HEK293 (cell line): ENCODE results near the gene SRSF6.
A peak's percentile ranks its signal among the peaks of the same experiment; 100 is the strongest.

Source experiments
- CTCF ChIA-PET: fragments of 350-600 bp; formaldehyde crosslinking; extraction: SDS; loops from one replicate; lab custom pipeline; 2021; ENCODE audit warnings: antibody characterized with exemption; lab: Yijun Ruan, JAX
- POLR2A ChIA-PET: fragments of 300-600 bp; formaldehyde crosslinking; extraction: SDS; loops from one replicate; lab custom pipeline; 2020; ENCODE audit warnings: antibody characterized with exemption, inconsistent platforms; lab: Yijun Ruan, JAX
- H3K27ac ChIP-seq: fragments of 200-500 bp; sonication (Bioruptor generic); 2 replicates; pipeline ENCODE4 v1.5.1; 2014; ENCODE audit warnings: low read depth, low read length, control low read depth, inconsistent platforms; ENCODE audit errors: extremely low read depth
- H3K36me3 ChIP-seq, 2 experiments: fragments of 200-500 bp in 1 of 2; sonication (Bioruptor generic) in 1 of 2; 1 replicate in 1 of 2; 2 replicates in 1 of 2; pipeline ENCODE4 v1.5.1; 2014 to 2017; ENCODE audit warnings: inconsistent platforms in 2 of 2, low read length in 2 of 2; ENCODE audit not compliant: control insufficient read depth in 2 of 2, insufficient read depth in 1 of 2
- H3K4me1 ChIP-seq: fragments of 200-500 bp; sonication (Bioruptor generic); 2 replicates; pipeline ENCODE4 v1.5.1; 2014; ENCODE audit warnings: mild to moderate bottlenecking, low read length, inconsistent platforms; ENCODE audit not compliant: control insufficient read depth, insufficient read depth
- H3K4me3 ChIP-seq: 2 replicates; pipeline ENCODE4 v1.5.1; 2011; ENCODE audit warnings: low read depth, mild to moderate bottlenecking, control low read depth, low read length, moderate library complexity
- H3K9me3 ChIP-seq: fragments of 200-500 bp; sonication (Bioruptor generic); 2 replicates; pipeline ENCODE4 v1.5.1; 2014; ENCODE audit warnings: low read depth, low read length, inconsistent platforms; ENCODE audit not compliant: control insufficient read depth, insufficient read depth
- SCRT2 ChIP-seq: fragments of 450-650 bp; formaldehyde crosslinking; IDR thresholded peaks from 2 replicates; pipeline ENCODE4 v1.5.1; 2016; ENCODE audit warnings: missing biosample characterization, missing genetic modification characterization
- SETDB1 ChIP-seq: IDR thresholded peaks from one replicate; pipeline ENCODE4 v1.6.1; 2017; ENCODE audit warnings: mild to moderate bottlenecking, low read length, moderate library complexity, mixed read lengths; ENCODE audit not compliant: insufficient read length
- TRIM28 ChIP-seq: IDR thresholded peaks from 2 replicates; pipeline ENCODE4 v1.6.1; 2011; ENCODE audit warnings: low read length, control low read depth, borderline replicate concordance
- YY1 ChIP-seq: fragments of 450-650 bp; formaldehyde crosslinking; IDR thresholded peaks from 2 replicates; pipeline ENCODE4 v1.5.1; 2018; ENCODE audit warnings: missing biosample characterization, missing genetic modification characterization
- ZFP37 ChIP-seq: fragments of 450-650 bp; formaldehyde crosslinking; IDR thresholded peaks from 2 replicates; pipeline ENCODE4 v1.5.1; 2016; ENCODE audit warnings: missing biosample characterization, missing genetic modification characterization
- ZFP69B ChIP-seq: fragments of 450-650 bp; formaldehyde crosslinking; IDR thresholded peaks from 2 replicates; pipeline ENCODE4 v1.5.1; 2016; ENCODE audit warnings: missing biosample characterization, missing genetic modification characterization
- ZIC2 ChIP-seq: fragments of 450-650 bp; formaldehyde crosslinking; IDR thresholded peaks from 2 replicates; pipeline ENCODE4 v1.5.1; 2016; ENCODE audit warnings: missing biosample characterization, missing genetic modification characterization
- ZNF140 ChIP-seq: fragments of 450-650 bp; formaldehyde crosslinking; IDR thresholded peaks from 2 replicates; pipeline ENCODE4 v1.5.1; 2016; ENCODE audit warnings: missing biosample characterization, missing genetic modification characterization
- ZNF169 ChIP-seq: fragments of 450-650 bp; formaldehyde crosslinking; IDR thresholded peaks from 2 replicates; pipeline ENCODE4 v1.5.1; 2016; ENCODE audit warnings: missing biosample characterization, missing genetic modification characterization
- ZNF19 ChIP-seq: fragments of 450-650 bp; formaldehyde crosslinking; IDR thresholded peaks from 2 replicates; pipeline ENCODE4; 2016; ENCODE audit warnings: missing biosample characterization, missing genetic modification characterization, low read depth
- ZNF391 ChIP-seq: fragments of 450-650 bp; formaldehyde crosslinking; IDR thresholded peaks from 2 replicates; pipeline ENCODE4 v1.5.1; 2016; ENCODE audit warnings: low read depth, missing biosample characterization, missing genetic modification characterization, borderline replicate concordance
- ZNF394 ChIP-seq: fragments of 450-650 bp; formaldehyde crosslinking; IDR thresholded peaks from 2 replicates; pipeline ENCODE4 v1.5.1; 2016; ENCODE audit warnings: missing biosample characterization, missing genetic modification characterization, mild to moderate bottlenecking, moderate library complexity, borderline replicate concordance
- ZNF501 ChIP-seq: fragments of 450-650 bp; formaldehyde crosslinking; IDR thresholded peaks from 2 replicates; pipeline ENCODE4 v1.5.1; 2016; ENCODE audit warnings: missing biosample characterization, missing genetic modification characterization
- ZNF571 ChIP-seq: fragments of 450-650 bp; formaldehyde crosslinking; IDR thresholded peaks from 2 replicates; pipeline ENCODE4 v1.5.0; 2017; ENCODE audit warnings: missing biosample characterization, missing genetic modification characterization
- ZNF585B ChIP-seq: fragments of 450-650 bp; formaldehyde crosslinking; IDR thresholded peaks from 2 replicates; pipeline ENCODE4 v1.5.1; 2016; ENCODE audit warnings: missing biosample characterization, missing genetic modification characterization
- ZNF624 ChIP-seq: fragments of 450-650 bp; formaldehyde crosslinking; IDR thresholded peaks from 2 replicates; pipeline ENCODE4 v1.5.1; 2017; ENCODE audit warnings: missing biosample characterization, missing genetic modification characterization
- ZNF654 ChIP-seq: fragments of 450-650 bp; formaldehyde crosslinking; IDR thresholded peaks from 2 replicates; pipeline ENCODE4 v1.5.1; 2016; ENCODE audit warnings: low read depth, missing biosample characterization, missing genetic modification characterization
- ZNF658 ChIP-seq: fragments of 450-650 bp; formaldehyde crosslinking; IDR thresholded peaks from 2 replicates; pipeline ENCODE4; 2016; ENCODE audit warnings: missing biosample characterization, missing genetic modification characterization
- TF ChIP-seq, protein P1 (sequence below): fragments of 450-650 bp; formaldehyde crosslinking; IDR thresholded peaks from 2 replicates; pipeline ENCODE4 v1.5.1; 2016; ENCODE audit warnings: missing biosample characterization, missing genetic modification characterization, borderline replicate concordance
- TF ChIP-seq, protein P2 (sequence below): fragments of 450-650 bp; formaldehyde crosslinking; IDR thresholded peaks from 2 replicates; pipeline ENCODE4 v1.5.1; 2017; ENCODE audit warnings: missing biosample characterization, missing genetic modification characterization
- TF ChIP-seq, protein P3 (sequence below): fragments of 450-650 bp; formaldehyde crosslinking; IDR thresholded peaks from 2 replicates; pipeline ENCODE4 v1.5.1; 2017; ENCODE audit warnings: missing biosample characterization, missing genetic modification characterization
- TF ChIP-seq, protein P4 (sequence below): fragments of 450-650 bp; formaldehyde crosslinking; IDR thresholded peaks from 2 replicates; pipeline ENCODE4 v1.5.1; 2016; ENCODE audit warnings: missing biosample characterization, missing genetic modification characterization
- TF ChIP-seq, protein P5 (sequence below): fragments of 450-650 bp; formaldehyde crosslinking; IDR thresholded peaks from 2 replicates; pipeline ENCODE4 v1.5.1; 2016; ENCODE audit warnings: missing biosample characterization, missing genetic modification characterization

SRSF6 gene

DNA sequence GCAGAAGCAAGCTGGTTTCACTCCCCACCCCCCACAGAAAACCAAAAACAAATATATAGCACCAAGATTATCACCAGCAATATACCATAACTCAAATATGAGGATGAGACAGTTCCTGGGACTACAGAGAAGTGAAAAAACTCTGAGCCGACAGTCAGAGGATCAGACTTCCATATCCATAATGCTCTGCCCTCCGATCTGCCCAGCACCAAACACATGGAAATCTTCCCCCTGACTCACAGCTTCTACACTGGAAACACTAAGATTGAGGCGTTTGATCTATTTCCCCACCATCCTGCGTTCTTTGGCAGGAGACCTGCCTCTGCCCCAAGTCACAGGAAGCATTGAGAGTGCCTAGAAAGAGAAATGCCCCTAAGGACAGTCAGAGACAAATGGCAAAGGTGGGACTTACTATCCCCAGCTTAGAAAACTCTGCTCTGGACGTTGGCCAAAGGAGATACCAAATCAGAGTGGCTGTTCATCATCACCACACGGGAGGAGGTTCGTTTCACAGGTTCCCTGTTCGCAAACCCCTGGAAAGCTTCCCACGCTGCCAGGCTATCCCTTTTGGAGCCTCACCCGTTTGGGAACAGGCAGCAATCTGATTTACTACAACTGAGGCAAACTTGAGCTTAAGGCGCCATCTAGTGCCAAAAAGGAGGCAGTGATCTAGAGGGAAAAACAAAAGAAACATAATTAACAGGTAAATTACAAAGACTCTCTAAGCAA, 48.7 kb upstream of the SRSF6 start (continued):
- TF ChIP-seq, protein P1, sequence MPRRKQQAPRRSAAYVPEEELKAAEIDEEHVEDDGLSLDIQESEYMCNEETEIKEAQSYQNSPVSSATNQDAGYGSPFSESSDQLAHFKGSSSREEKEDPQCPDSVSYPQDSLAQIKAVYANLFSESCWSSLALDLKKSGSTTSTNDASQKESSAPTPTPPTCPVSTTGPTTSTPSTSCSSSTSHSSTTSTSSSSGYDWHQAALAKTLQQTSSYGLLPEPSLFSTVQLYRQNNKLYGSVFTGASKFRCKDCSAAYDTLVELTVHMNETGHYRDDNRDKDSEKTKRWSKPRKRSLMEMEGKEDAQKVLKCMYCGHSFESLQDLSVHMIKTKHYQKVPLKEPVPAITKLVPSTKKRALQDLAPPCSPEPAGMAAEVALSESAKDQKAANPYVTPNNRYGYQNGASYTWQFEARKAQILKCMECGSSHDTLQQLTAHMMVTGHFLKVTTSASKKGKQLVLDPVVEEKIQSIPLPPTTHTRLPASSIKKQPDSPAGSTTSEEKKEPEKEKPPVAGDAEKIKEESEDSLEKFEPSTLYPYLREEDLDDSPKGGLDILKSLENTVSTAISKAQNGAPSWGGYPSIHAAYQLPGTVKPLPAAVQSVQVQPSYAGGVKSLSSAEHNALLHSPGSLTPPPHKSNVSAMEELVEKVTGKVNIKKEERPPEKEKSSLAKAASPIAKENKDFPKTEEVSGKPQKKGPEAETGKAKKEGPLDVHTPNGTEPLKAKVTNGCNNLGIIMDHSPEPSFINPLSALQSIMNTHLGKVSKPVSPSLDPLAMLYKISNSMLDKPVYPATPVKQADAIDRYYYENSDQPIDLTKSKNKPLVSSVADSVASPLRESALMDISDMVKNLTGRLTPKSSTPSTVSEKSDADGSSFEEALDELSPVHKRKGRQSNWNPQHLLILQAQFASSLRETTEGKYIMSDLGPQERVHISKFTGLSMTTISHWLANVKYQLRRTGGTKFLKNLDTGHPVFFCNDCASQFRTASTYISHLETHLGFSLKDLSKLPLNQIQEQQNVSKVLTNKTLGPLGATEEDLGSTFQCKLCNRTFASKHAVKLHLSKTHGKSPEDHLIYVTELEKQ (tag by site-specific recombination) = no peak
- peak; percentile 81; the same call in 1 of the 2 replicates for TF ChIP-seq TRIM28
- no peak for TF ChIP-seq ZNF169 (tag by site-specific recombination)
- TF ChIP-seq ZNF585B = no peak

DNA sequence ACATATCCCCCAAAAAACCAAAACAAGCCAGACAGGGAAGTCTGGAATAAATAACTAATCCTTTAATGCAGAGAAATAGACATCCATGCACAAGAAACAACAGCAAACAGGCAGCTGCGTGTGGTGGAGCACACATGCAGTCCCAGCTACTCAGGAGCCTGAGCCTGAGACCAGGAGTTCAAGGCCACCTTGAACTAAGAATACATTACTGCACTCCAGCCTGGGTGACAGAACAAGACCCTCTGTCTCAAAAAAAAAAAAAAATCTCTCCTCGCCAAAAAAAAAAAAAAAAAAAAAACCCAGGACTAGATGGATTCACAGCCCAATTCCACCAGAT, 48.2 kb upstream of the SRSF6 start:
- ChIA-PET POLR2A (no interaction called here), CTCF (interaction anchor here (0.6 to 2.2 kb wide), 17 partner anchors 10 to 1711 kb away, joined by 3 to 12 read pairs (median 4); no protein-coding TSS in a partner anchor)
- no peak overlapping the region for H3K4me3 ChIP-seq
- no peaks in the 10 kb centered on the region; the same call in none of the 2 replicates for H3K9me3 ChIP-seq
- H3K27ac ChIP-seq = no peak overlapping the region
- no peak for TF ChIP-seq ZIC2
- no peak for TF ChIP-seq ZNF571 (tag by site-specific recombination)
- peak; percentile 73 for TF ChIP-seq SETDB1
- no peak for TF ChIP-seq ZNF501
- no peaks in the 10 kb centered on the region for H3K4me1 ChIP-seq
- H3K36me3 ChIP-seq = no peaks in the 10 kb centered on the region

DNA sequence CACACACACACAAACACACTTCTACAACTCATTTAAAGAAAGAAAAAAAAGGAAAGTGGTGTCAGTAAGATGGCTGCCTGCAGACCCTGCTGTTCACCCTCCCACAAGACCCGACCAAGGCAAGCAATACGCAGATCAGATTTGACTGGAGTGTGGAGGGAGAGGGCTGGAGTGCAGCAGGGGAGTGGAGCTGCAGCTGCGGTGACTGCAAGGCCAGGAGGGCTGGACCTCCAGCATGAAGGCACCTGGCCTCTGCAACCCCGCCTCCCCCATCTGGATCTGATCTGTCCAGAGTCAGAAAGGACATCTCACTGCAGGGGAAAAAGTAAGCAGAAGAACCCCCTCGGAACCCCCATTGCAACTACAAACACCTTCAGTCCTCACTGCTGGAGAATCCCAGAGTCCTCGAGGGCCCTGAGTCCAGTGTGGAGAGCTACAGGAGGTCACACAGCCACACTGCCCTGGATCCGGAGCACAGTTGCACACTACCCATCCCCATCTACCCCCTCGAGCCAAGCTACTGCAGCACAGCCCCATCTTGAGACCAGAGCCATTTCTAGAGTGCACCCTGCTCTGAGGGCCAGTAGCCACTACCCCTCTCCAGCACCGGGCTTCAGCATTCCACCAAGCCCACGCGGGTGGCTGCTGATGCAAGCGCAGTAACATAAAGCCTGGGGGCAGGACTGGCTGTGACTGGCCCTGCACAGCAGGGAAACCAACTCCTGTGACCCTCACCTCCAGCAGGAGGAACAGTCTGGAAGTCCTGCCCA, 41.9 kb upstream of the SRSF6 start:
- H3K9me3 ChIP-seq = no peaks in the 10 kb centered on the region
- H3K36me3 ChIP-seq = no peaks in the 10 kb centered on the region
- ChIA-PET CTCF (no interaction called here), POLR2A (no interaction called here)
- H3K27ac ChIP-seq = no peak overlapping the region
- no peaks in the 10 kb centered on the region for H3K4me1 ChIP-seq
- no peak for TF ChIP-seq ZNF658
- TF ChIP-seq, protein P2, sequence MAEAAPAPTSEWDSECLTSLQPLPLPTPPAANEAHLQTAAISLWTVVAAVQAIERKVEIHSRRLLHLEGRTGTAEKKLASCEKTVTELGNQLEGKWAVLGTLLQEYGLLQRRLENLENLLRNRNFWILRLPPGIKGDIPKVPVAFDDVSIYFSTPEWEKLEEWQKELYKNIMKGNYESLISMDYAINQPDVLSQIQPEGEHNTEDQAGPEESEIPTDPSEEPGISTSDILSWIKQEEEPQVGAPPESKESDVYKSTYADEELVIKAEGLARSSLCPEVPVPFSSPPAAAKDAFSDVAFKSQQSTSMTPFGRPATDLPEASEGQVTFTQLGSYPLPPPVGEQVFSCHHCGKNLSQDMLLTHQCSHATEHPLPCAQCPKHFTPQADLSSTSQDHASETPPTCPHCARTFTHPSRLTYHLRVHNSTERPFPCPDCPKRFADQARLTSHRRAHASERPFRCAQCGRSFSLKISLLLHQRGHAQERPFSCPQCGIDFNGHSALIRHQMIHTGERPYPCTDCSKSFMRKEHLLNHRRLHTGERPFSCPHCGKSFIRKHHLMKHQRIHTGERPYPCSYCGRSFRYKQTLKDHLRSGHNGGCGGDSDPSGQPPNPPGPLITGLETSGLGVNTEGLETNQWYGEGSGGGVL (tag by site-specific recombination) = no peak
- TF ChIP-seq, protein P3, sequence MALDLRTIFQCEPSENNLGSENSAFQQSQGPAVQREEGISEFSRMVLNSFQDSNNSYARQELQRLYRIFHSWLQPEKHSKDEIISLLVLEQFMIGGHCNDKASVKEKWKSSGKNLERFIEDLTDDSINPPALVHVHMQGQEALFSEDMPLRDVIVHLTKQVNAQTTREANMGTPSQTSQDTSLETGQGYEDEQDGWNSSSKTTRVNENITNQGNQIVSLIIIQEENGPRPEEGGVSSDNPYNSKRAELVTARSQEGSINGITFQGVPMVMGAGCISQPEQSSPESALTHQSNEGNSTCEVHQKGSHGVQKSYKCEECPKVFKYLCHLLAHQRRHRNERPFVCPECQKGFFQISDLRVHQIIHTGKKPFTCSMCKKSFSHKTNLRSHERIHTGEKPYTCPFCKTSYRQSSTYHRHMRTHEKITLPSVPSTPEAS (tag by site-specific recombination) = no peak
- TF ChIP-seq ZNF140 (tag by site-specific recombination) = no peak
- TF ChIP-seq, protein P4, sequence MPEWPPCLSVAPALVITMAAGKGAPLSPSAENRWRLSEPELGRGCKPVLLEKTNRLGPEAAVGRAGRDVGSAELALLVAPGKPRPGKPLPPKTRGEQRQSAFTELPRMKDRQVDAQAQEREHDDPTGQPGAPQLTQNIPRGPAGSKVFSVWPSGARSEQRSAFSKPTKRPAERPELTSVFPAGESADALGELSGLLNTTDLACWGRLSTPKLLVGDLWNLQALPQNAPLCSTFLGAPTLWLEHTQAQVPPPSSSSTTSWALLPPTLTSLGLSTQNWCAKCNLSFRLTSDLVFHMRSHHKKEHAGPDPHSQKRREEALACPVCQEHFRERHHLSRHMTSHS (tag by site-specific recombination) = no peak
- TF ChIP-seq ZNF654 (tag by site-specific recombination) = no peak
- no peak for TF ChIP-seq ZNF394 (tag by site-specific recombination)
- TF ChIP-seq, protein P5, sequence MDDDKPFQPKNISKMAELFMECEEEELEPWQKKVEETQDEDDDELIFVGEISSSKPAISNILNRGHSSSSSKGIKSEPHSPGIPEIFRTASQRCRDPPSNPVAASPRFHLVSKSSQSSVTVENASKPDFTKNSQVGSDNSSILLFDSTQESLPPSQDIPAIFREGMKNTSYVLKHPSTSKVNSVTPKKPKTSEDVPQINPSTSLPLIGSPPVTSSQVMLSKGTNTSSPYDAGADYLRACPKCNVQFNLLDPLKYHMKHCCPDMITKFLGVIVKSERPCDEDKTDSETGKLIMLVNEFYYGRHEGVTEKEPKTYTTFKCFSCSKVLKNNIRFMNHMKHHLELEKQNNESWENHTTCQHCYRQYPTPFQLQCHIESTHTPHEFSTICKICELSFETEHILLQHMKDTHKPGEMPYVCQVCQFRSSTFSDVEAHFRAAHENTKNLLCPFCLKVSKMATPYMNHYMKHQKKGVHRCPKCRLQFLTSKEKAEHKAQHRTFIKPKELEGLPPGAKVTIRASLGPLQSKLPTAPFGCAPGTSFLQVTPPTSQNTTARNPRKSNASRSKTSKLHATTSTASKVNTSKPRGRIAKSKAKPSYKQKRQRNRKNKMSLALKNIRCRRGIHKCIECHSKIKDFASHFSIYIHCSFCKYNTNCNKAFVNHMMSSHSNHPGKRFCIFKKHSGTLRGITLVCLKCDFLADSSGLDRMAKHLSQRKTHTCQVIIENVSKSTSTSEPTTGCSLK (tag by site-specific recombination) = no peak
- no peak for TF ChIP-seq SCRT2 (tag by site-specific recombination)
- no peak for TF ChIP-seq ZNF391 (tag by site-specific recombination)
- TF ChIP-seq ZFP69B (tag by site-specific recombination) = no peak
- no peak for TF ChIP-seq ZNF19 (tag by site-specific recombination)
- TF ChIP-seq YY1 (tag by site-specific recombination) = no peak
- TF ChIP-seq ZNF624 (tag by site-specific recombination) = no peak
- no peak for TF ChIP-seq ZFP37
- no peak overlapping the region for H3K4me3 ChIP-seq
